ENCODE data around the gene NR0B1. TPM values are rescaled to one million over a fixed set of nuclear protein-coding genes. Genes with fewer than 3 reads are reported as not detected.

Gene NR0B1
- total and polyA plus RNA-seq, 2 of the 4 experiments (the other 2 are of a cell fraction) = not detected

- Histone ChIP-seq H3K14ac (replicated peaks; ENCODE audit: low read depth, low read length) (no peak overlapping the region), H3K36me3 (ENCODE audit: control insufficient read depth, insufficient read depth, low read length) (no peaks in the 10 kb centered on the region), H3K9me3 (ENCODE audit: control insufficient read depth, insufficient read depth, low read length) (no peaks in the 10 kb centered on the region), H2AK9ac (replicated peaks; ENCODE audit: low read depth, low read length, poor library complexity) (no peak overlapping the region), H3K27ac (ENCODE audit: insufficient read depth, low read length) (no peak overlapping the region), H4K5ac (ENCODE audit: low read depth, low read length) (no peak overlapping the region), H3K9me1 (ENCODE audit: insufficient read depth, low read length) (no peaks in the 10 kb centered on the region), H3K23ac (ENCODE audit: low read depth, low read length) (no peak overlapping the region), H4K91ac (ENCODE audit: insufficient read depth, low read depth, low read length) (no peak overlapping the region), H3K56ac (ENCODE audit: extremely low read depth, insufficient read depth, low read length) (no peak overlapping the region), H2AK5ac (ENCODE audit: low read depth, low read length) (no peak overlapping the region), H2BK20ac (ENCODE audit: low read depth, low read length) (no peak overlapping the region), H3K27me3 (ENCODE audit: control insufficient read depth, insufficient read depth, low read length) (no peaks in the 10 kb centered on the region), H2BK15ac (ENCODE audit: low read depth, low read length) (no peak overlapping the region), H3K4me1 (ENCODE audit: control insufficient read depth, insufficient read depth, low read length) (no peaks in the 10 kb centered on the region), H3K79me1 (ENCODE audit: low read depth in 1 of 2, low read length in 2 of 2) (no peaks in the 10 kb centered on the region), H2BK120ac (ENCODE audit: low read depth, low read length) (no peak overlapping the region), H2AFZ (replicated peaks; ENCODE audit: low read length, poor library complexity) (no peak overlapping the region), H3K4me3 (ENCODE audit: insufficient read depth, low read depth, low read length) (no peak overlapping the region), H3K4ac (ENCODE audit: low read depth, low read length) (no peak overlapping the region), H3K9ac (ENCODE audit: low read depth, low read length) (no peak overlapping the region), H4K20me1 (ENCODE audit: insufficient read depth, low read length) (no peaks in the 10 kb centered on the region), H3K18ac (ENCODE audit: low read depth, low read length) (no peak overlapping the region), H2BK5ac (ENCODE audit: low read depth, low read length, poor library complexity, severe bottlenecking) (no peak overlapping the region), H4K8ac (ENCODE audit: low read depth in 2 of 2, low read length in 2 of 2) (no peak overlapping the region), H3K4me2 (ENCODE audit: low read depth, low read length) (no peak overlapping the region)
- CTCF ChIA-PET = no interaction called here
- POLR2A ChIA-PET (ENCODE audit: unreplicated experiment) = no interaction called here
- intact Hi-C loops (cut with micrococcal nuclease) = no loop called here
- TF ChIP-seq MXI1 (IDR thresholded peaks at IDR 0.05; ENCODE audit: borderline replicate concordance, low read depth, low read length) (no peak), POLR2A (IDR thresholded peaks at IDR 0.05; ENCODE audit: low read depth, low read length) (no peak), MAZ (IDR thresholded peaks at IDR 0.05; ENCODE audit: borderline replicate concordance, low read depth, low read length) (no peak), USF2 (IDR thresholded peaks at IDR 0.05; ENCODE audit: low read depth, low read length) (no peak), RFX5 (IDR thresholded peaks at IDR 0.05; ENCODE audit: low read depth, low read length) (no peak), SMC3 (IDR thresholded peaks at IDR 0.05; ENCODE audit: low read depth, low read length) (no peak), MAFK (IDR thresholded peaks at IDR 0.05; ENCODE audit: low read depth, low read length) (no peak), RAD21 (IDR thresholded peaks at IDR 0.05; ENCODE audit: low read length) (no peak), BHLHE40 (IDR thresholded peaks at IDR 0.05; ENCODE audit: low read depth, low read length) (no peak), CEBPB (IDR thresholded peaks at IDR 0.05; ENCODE audit: low read depth, low read length) (no peak), NFE2L2 (IDR thresholded peaks at IDR 0.05; ENCODE audit: low read depth, low read length) (no peak), FOS (IDR thresholded peaks at IDR 0.05; ENCODE audit: low read depth, low read length) (no peak), ELK1 (IDR thresholded peaks at IDR 0.05; ENCODE audit: borderline replicate concordance, low read depth, low read length) (no peak), RCOR1 (IDR thresholded peaks at IDR 0.05; ENCODE audit: insufficient replicate concordance, low read length) (no peak)
- ATAC-seq (ENCODE audit: low read depth) (no peak), DNase-seq (no peak)
- BruUV-seq (replicated peaks) = no TSS peak
- dilution Hi-C loops (cut with HindIII; ENCODE audit: low sequenced_read_pairs, unreplicated experiment) = no loop called here
- WGBS, 2 experiments (ENCODE audit: extremely low coverage in 2 of 2, insufficient read length in 1 of 2) = no CpG with 5 or more reads among the region's 4 CpGs
- in situ Hi-C loops (cut with MboI; ENCODE audit: low sequenced_read_pairs) = no loop called here
Measured at GRCh38 chrX:30343206-30343605, 34.0 kb upstream of the NR0B1 start.
